Endothelial cell of umbilical vein (primary cell): Measurements from ENCODE around the gene KCNG2. TPM values are rescaled to one million over a fixed set of nuclear protein-coding genes. Genes with fewer than 3 reads are reported as not detected.

Experiments used
- BruUV-seq: library from RNA; stranded (reverse); fragments of 400-500 nt; replicated peaks from 2 replicates; lab custom pipeline; 2021; lab: Mats Ljungman, UMichigan
- CTCF ChIA-PET: fragments of 300-600, 350-600 bp; sonication (Branson Sonifier 250); formaldehyde crosslinking; loops from one replicate; lab custom pipeline; 2021; ENCODE audit warnings: antibody characterized with exemption, inconsistent platforms; lab: Charles Lee
- POLR2A ChIA-PET: fragments of 300-600, 350-600 bp; sonication (Branson Sonifier 250); formaldehyde crosslinking; loops from one replicate; lab custom pipeline; 2021; ENCODE audit warnings: antibody characterized with exemption, inconsistent platforms; lab: Charles Lee
- DNase-seq: peaks from one replicate; pipeline ENCODE4 v3.0.0-alpha.2; 2011; ENCODE audit warnings: low read depth, low spot score
- FAIRE-seq: peaks from 2 replicates; lab custom pipeline; 2011; peaks lifted over from hg19 to GRCh38; lab: Jason Lieb, UNC
- H2AFZ ChIP-seq: 2 replicates; pipeline ENCODE4 v1.6.0; 2012; ENCODE audit warnings: low read depth, low read length, control low read depth, inconsistent platforms
- H3K27ac ChIP-seq: 2 replicates; pipeline ENCODE4 v1.5.1; 2011; ENCODE audit warnings: low read depth, mild to moderate bottlenecking, control low read depth, low read length, moderate library complexity; ENCODE audit not compliant: insufficient read depth
- H3K27me3 ChIP-seq, 2 experiments: 2 replicates each; pipeline versions ENCODE4 v1.6.0 to v1.6.1; 2011; ENCODE audit warnings: low read length in 2 of 2, mixed read lengths in 1 of 2; ENCODE audit not compliant: control insufficient read depth in 2 of 2, insufficient read depth in 2 of 2
- H3K36me3 ChIP-seq, 2 experiments: 2 replicates in 1 of 2; 3 replicates in 1 of 2; pipeline ENCODE4 v1.5.1; 2011; ENCODE audit warnings: low read length in 2 of 2, mild to moderate bottlenecking in 1 of 2, moderate library complexity in 1 of 2; ENCODE audit not compliant: control insufficient read depth in 2 of 2, insufficient read depth in 2 of 2; ENCODE audit errors: extremely low read depth in 1 of 2
- H3K4me1 ChIP-seq: 3 replicates; pipeline ENCODE4 v1.5.1; 2011; ENCODE audit warnings: mild to moderate bottlenecking, low read length; ENCODE audit not compliant: control insufficient read depth, insufficient read depth; ENCODE audit errors: extremely low read depth
- H3K4me2 ChIP-seq: 2 replicates; pipeline ENCODE4 v1.6.1; 2011; ENCODE audit warnings: low read length, control low read depth, mixed read lengths; ENCODE audit not compliant: insufficient read depth
- H3K4me3 ChIP-seq, 3 experiments: fragments of 200-600 bp in 1 of 3; sonication (generic), shearing (Covaris generic) in 1 of 3; replicated peaks in 1 of 3; 2 replicates each; pipeline ENCODE4 v1.5.1; 2011 to 2016; ENCODE audit warnings: control low read depth in 3 of 3, low read length in 3 of 3, mild to moderate bottlenecking in 2 of 3, inconsistent platforms in 1 of 3, low read depth in 1 of 3, moderate library complexity in 1 of 3; ENCODE audit not compliant: insufficient read depth in 1 of 3
- H3K79me2 ChIP-seq: 2 replicates; pipeline ENCODE4 v1.6.0; 2012; ENCODE audit warnings: low read length, inconsistent platforms; ENCODE audit not compliant: control insufficient read depth, insufficient read depth
- H3K9ac ChIP-seq: replicated peaks from 2 replicates; pipeline ENCODE3; 2011; ENCODE audit warnings: low read length, control low read depth; ENCODE audit not compliant: insufficient read depth; ENCODE audit errors: extremely low read depth
- H3K9me1 ChIP-seq: replicated peaks from 3 replicates; pipeline ENCODE4 v1.6.0; 2011; ENCODE audit warnings: mild to moderate bottlenecking, low read length; ENCODE audit not compliant: control insufficient read depth, insufficient read depth; ENCODE audit errors: extremely low read depth
- H3K9me3 ChIP-seq: replicated peaks from 2 replicates; pipeline ENCODE4 v1.5.1; 2012; ENCODE audit warnings: low read length, inconsistent platforms; ENCODE audit not compliant: control insufficient read depth, insufficient read depth
- H4K20me1 ChIP-seq: replicated peaks from 2 replicates; pipeline ENCODE3; 2011; ENCODE audit warnings: mild to moderate bottlenecking, low read length; ENCODE audit not compliant: control insufficient read depth, insufficient read depth; ENCODE audit errors: extremely low read depth
- CTCF ChIP-seq, 2 donors: IDR thresholded peaks; 1 replicate in 1 of 2; 2 replicates in 1 of 2; pipeline ENCODE4 v1.5.1; 2011; ENCODE audit warnings: low read length in 2 of 2, mild to moderate bottlenecking in 2 of 2, moderate library complexity in 2 of 2, control low read depth in 1 of 2, inconsistent platforms in 1 of 2, low read depth in 1 of 2; ENCODE audit not compliant: insufficient read depth in 1 of 2; ENCODE audit errors: extremely low read depth in 1 of 2
- EZH2 ChIP-seq: IDR thresholded peaks from 2 replicates; pipeline ENCODE4 v1.6.1; 2012; ENCODE audit warnings: borderline replicate concordance, low read depth, mild to moderate bottlenecking, moderate library complexity, low read length, inconsistent platforms; ENCODE audit not compliant: severe bottlenecking
- FOS ChIP-seq: IDR thresholded peaks from 2 replicates; pipeline ENCODE4 v1.6.1; 2011; ENCODE audit warnings: mild to moderate bottlenecking, low read length, moderate library complexity, borderline replicate concordance; ENCODE audit not compliant: insufficient read depth
- GATA2 ChIP-seq: IDR thresholded peaks from 2 replicates; pipeline ENCODE4 v1.7.0; 2011; ENCODE audit warnings: low read depth, mild to moderate bottlenecking, moderate library complexity, mixed read lengths, low read length; ENCODE audit not compliant: insufficient read length, insufficient read depth
- JUN ChIP-seq: IDR thresholded peaks from 2 replicates; pipeline ENCODE4 v1.6.1; 2011; ENCODE audit warnings: borderline replicate concordance, low read depth; ENCODE audit not compliant: insufficient read length, insufficient read depth
- MAX ChIP-seq: IDR thresholded peaks from 2 replicates; pipeline ENCODE4 v1.6.1; 2011; ENCODE audit not compliant: insufficient read depth, insufficient read length
- MYC ChIP-seq: IDR thresholded peaks from one replicate; pipeline ENCODE4 v1.6.1; 2011; ENCODE audit warnings: mild to moderate bottlenecking, low read depth, low read length
- POLR2A ChIP-seq: IDR thresholded peaks from 2 replicates; pipeline ENCODE4 v1.6.1; 2012; ENCODE audit warnings: low read depth, mild to moderate bottlenecking, control low read depth, low read length
- POLR2AphosphoS5 ChIP-seq: IDR thresholded peaks from 2 replicates; pipeline ENCODE4 v1.6.1; 2012; ENCODE audit warnings: low read depth, mild to moderate bottlenecking, control low read depth, low read length, moderate library complexity; ENCODE audit not compliant: insufficient read depth
- dilution Hi-C: fragments of 300-500 bp; cut with MboI; formaldehyde crosslinking; loops from one replicate; pipeline ENCODE4 v1.15.0; 2019; ENCODE audit warnings: low sequenced_read_pairs; ENCODE audit not compliant: extremely low pct_ligation_motif_present
- intact Hi-C: fragments of 100-400 bp; cut with micrococcal nuclease; formaldehyde crosslinking; loops from one replicate; pipeline ENCODE4 v1.10.0; 2022
- polyA plus RNA-seq, 4 experiments: library from polyadenylated mRNA; depleted of rRNA in 3 of 4; stranded (reverse) in 3 of 4; unstranded in 1 of 4; fragments of >200 nt; gene quantifications; 2 replicates each; pipeline versions ENCODE4 v1.2.1 to v1.2.3, GENCODE V29; 2011 to 2012; ENCODE audit warnings: missing spikeins in 1 of 4
- total RNA-seq: library from RNA; stranded (reverse); gene quantifications from 2 replicates; pipeline ENCODE4 v1.2.3, GENCODE V29; 2021

KCNG2 gene
- total and polyA plus RNA-seq, 2 donors (not counting 3 experiments of a cell fraction or from before 2014, with no cell fraction given) = not detected

- intact Hi-C loops = no loop called here
- TF ChIP-seq JUN (no peak), POLR2A (no peak), MYC (no peak), POLR2AphosphoS5 (no peak), MAX (no peak), CTCF (IDR thresholded peaks at IDR 0.05; ENCODE audit: extremely low read depth in 1 of 2, insufficient read depth in 1 of 2, low read depth in 1 of 2, low read length in 2 of 2) (no peak), GATA2 (no peak), FOS (no peak), EZH2 (no peak)
- no peaks in the 10 kb centered on the region for H3K36me3 ChIP-seq
- H3K9me1 ChIP-seq = no peaks in the 10 kb centered on the region
- no peak overlapping the region for H3K4me3 ChIP-seq
- no peaks in the 10 kb centered on the region for H3K4me1 ChIP-seq
- DNase-seq = no peak
- CTCF ChIA-PET = no interaction called here
- peaks cover 4% of the 10 kb centered on the region in 2 experiments for H3K27me3 ChIP-seq
- FAIRE-seq = no peak
- no peak overlapping the region for H3K9ac ChIP-seq
- H4K20me1 ChIP-seq = no peaks in the 10 kb centered on the region
- no peaks in the 10 kb centered on the region for H3K9me3 ChIP-seq
- H3K79me2 ChIP-seq = no peaks in the 10 kb centered on the region
- no peak overlapping the region for H3K4me2 ChIP-seq
- H2AFZ ChIP-seq = no peak overlapping the region
- dilution Hi-C loops = no loop called here
- H3K27ac ChIP-seq = no peak overlapping the region
- POLR2A ChIA-PET = no interaction called here
- BruUV-seq = no TSS peak
Observed at GRCh38 chr18:79804130-79804787, 6.5 kb downstream of the KCNG2 start.
